Measurements from ENCODE around the gene ANO6. TPM values are rescaled to one million over a fixed set of nuclear protein-coding genes. Genes with fewer than 3 reads are reported as not detected.

ANO6 gene
- total and polyA plus RNA-seq, 12 donors = 8.9 to 52.2 (median 40.9) TPM

- intact Hi-C loops (cut with DNase I) = no loop called here
- Histone ChIP-seq H3K27me3 (no peaks in the 10 kb centered on the region), H3K27ac (peak overlapping the region in 7 of 10 donors; percentile 5 to 54 (median 38)), H3K4me1 (peaks cover 2 to 84% (median 42%) of the 10 kb centered on the region in 9 donors), H3K36me3 (peaks cover 0 to 4% (median 0%) of the 10 kb centered on the region in 9 donors), H3K9me3 (no peaks in the 10 kb centered on the region), H3K4me3 (no peak overlapping the region)
- ATAC-seq (peak; percentile 30 to 57 (median 48)), DNase-seq (no peak)
- no peak for TF ChIP-seq CTCF (IDR thresholded peaks at IDR 0.05)
- 34 to 42% methylated on average over 8 of the region's 8 CpGs for WGBS, 2 donors
Observed at GRCh38 chr12:45298721-45299692, 83.1 kb downstream of the ANO6 start.

- Histone ChIP-seq H3K27me3 (no peaks in the 10 kb centered on the region), H3K9me3 (no peaks in the 10 kb centered on the region), H3K4me1 (peaks cover 11 to 86% (median 54%) of the 10 kb centered on the region in 9 donors), H3K4me3 (no peak overlapping the region), H3K27ac (peak overlapping the region in 3 of 10 donors; percentile 18 to 64 (median 63)), H3K36me3 (peaks cover 0 to 11% (median 0%) of the 10 kb centered on the region in 9 donors)
- DNase-seq = no peak
- intact Hi-C loops (cut with DNase I) = no loop called here
- no peak for TF ChIP-seq CTCF (IDR thresholded peaks at IDR 0.05)
- 96 to 99% methylated on average over 2 of the region's 2 CpGs for WGBS, 2 donors
- no peak for ATAC-seq
Observed at GRCh38 chr12:45302621-45303369, 86.9 kb downstream of the ANO6 start.

GRCh38 chr12:45303945-45304344 is 88.0 kb downstream of the ANO6 start:
- peak in 3 of 8 donors; percentile 19 to 76 (median 62) for ATAC-seq
- peaks cover 11 to 85% (median 45%) of the 10 kb centered on the region in 9 donors for H3K4me1 ChIP-seq
- DNase-seq = no peak
- intact Hi-C loops (cut with DNase I) = no loop called here
- peaks cover 0 to 11% (median 0%) of the 10 kb centered on the region in 9 donors for H3K36me3 ChIP-seq
- no peak for TF ChIP-seq CTCF (IDR thresholded peaks at IDR 0.05)
- no peak overlapping the region for H3K4me3 ChIP-seq
- no peaks in the 10 kb centered on the region for H3K27me3 ChIP-seq
- no peaks in the 10 kb centered on the region for H3K9me3 ChIP-seq
- peak overlapping the region; percentile 2 to 79 (median 60) for H3K27ac ChIP-seq
- WGBS, 2 donors = 47 to 53% methylated on average over 3 of the region's 3 CpGs

GRCh38 chr12:45304514-45305178 is 88.8 kb downstream of the ANO6 start:
- peaks cover 11 to 85% (median 47%) of the 10 kb centered on the region in 9 donors for H3K4me1 ChIP-seq
- H3K4me3 ChIP-seq = no peak overlapping the region
- no peaks in the 10 kb centered on the region for H3K9me3 ChIP-seq
- peak in 6 of 8 donors; percentile 40 to 60 (median 41) for ATAC-seq
- intact Hi-C loops (cut with DNase I) = no loop called here
- H3K36me3 ChIP-seq = peaks cover 0 to 11% (median 0%) of the 10 kb centered on the region in 9 donors
- peak overlapping the region; percentile 2 to 79 (median 60) for H3K27ac ChIP-seq
- no peaks in the 10 kb centered on the region for H3K27me3 ChIP-seq
- TF ChIP-seq CTCF (IDR thresholded peaks at IDR 0.05) = no peak
- WGBS, 2 donors = 36 to 51% methylated on average over 5 of the region's 5 CpGs
- DNase-seq = no peak

Data from heart right ventricle (tissue), 16 donors.